GM18526 (cell line): ENCODE data around the gene NANOGP8.
"Not testable (repeated sequence)": the region's sequence is repeated elsewhere in the genome, so short reads cannot be mapped to it uniquely, and the experiment has no call there.

Experiments used
- POLR2A ChIP-seq: IDR thresholded peaks from 3 replicates; pipeline ENCODE4 v1.6.1; 2011; ENCODE audit not compliant: insufficient read length; ENCODE audit errors: extremely low read depth

NANOGP8 gene, protein sequence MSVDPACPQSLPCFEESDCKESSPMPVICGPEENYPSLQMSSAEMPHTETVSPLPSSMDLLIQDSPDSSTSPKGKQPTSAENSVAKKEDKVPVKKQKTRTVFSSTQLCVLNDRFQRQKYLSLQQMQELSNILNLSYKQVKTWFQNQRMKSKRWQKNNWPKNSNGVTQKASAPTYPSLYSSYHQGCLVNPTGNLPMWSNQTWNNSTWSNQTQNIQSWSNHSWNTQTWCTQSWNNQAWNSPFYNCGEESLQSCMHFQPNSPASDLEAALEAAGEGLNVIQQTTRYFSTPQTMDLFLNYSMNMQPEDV

GRCh38 chr15:35085176-35085919, at the start of gene NANOGP8:
NANOGP8 (minus strand) TSS chr15:35085295; CDS start chr15:35085110, 185 bp downstream.
- not testable (repeated sequence) for TF ChIP-seq POLR2A

DNA sequence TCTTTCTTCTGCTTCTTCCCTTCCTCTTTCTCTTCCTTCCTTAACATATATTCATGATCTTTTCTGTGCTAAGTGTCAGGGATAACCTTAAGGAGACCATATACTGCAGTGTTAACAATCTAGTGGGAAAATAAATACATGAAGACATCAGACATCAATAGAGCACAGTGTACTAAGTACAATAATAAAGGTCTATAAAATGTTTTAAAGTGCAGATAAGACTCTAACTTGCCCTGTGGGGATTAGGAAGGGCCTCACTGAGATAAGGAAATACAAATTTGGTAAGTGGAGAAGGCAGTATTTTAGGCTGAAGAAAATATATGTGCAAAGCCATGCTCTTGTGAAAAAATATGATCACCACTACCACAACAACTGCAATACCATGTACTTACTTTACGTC, 49.2 kb upstream of the NANOGP8 start:
- TF ChIP-seq POLR2A: no peak

- TF ChIP-seq POLR2A: no peak
These were observed 45.1 kb upstream of the NANOGP8 start for GRCh38 chr15:35130245-35130644.

- TF ChIP-seq POLR2A: no peak
These were observed 44.3 kb upstream of the NANOGP8 start for GRCh38 chr15:35129361-35129760.

- TF ChIP-seq POLR2A: no peak
These were observed 42.6 kb upstream of the NANOGP8 start for GRCh38 chr15:35127717-35128116.

GRCh38 chr15:35126236-35126635, 41.1 kb upstream of the NANOGP8 start:
- TF ChIP-seq POLR2A: no peak

- TF ChIP-seq POLR2A: no peak
These were observed 38.6 kb upstream of the NANOGP8 start for GRCh38 chr15:35123743-35124142.

GRCh38 chr15:35121611-35122359, 36.7 kb upstream of the NANOGP8 start:
- TF ChIP-seq POLR2A: no peak

DNA sequence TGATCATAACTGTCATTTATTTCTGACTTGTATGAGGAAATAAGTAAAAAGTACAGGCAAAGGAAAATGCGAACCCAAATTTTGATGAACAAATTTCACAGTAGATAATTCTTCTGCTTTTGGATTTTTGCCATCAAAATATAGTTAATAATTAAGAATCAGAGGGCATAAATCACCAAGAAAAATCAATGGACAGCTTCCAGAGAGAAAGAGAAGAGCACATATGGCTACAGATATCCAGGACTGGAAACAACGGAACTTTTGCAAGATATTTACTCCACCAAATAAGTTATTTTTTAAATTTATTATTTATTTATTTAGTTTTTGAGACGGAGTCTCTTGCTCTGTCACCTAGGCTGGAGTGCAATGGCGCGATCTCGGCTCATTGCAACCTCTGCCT, 35.1 kb upstream of the NANOGP8 start:
- TF ChIP-seq POLR2A: no peak

GRCh38 chr15:35118960-35119359, 33.9 kb upstream of the NANOGP8 start:
- no peak for TF ChIP-seq POLR2A

DNA sequence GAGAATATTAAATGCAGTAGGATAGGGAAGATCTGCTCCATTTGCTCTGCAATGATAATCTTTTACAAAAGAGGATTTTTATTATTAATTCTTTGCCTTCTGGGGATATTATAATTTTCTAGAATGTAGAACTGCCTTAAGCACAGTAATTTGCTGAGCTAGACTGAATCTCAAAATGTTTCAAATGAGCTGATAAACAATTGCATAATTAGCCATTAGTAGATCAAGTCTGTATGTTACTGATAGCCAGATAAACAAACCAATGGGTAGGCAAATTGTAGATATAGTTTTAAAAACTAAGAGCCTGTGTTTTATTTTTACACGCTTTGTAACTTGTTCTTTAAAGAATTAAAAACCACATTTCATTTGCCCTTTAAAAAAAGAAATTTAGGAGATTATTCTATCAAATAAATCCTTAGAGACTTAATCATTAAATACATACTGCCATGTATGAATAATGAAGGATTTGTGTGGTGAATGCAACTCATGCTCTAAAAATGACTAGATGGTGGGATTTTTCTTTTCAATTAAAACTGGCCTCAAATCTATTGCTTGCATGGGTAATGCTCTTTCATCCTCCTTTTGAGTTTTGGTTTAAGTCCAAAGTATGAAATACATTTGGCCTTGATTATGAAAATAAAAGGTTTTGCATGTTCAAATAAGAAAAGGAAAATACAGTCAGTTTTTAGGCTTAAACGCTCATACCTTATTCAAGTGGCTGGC, 32.6 kb upstream of the NANOGP8 start:
- no peak for TF ChIP-seq POLR2A

DNA sequence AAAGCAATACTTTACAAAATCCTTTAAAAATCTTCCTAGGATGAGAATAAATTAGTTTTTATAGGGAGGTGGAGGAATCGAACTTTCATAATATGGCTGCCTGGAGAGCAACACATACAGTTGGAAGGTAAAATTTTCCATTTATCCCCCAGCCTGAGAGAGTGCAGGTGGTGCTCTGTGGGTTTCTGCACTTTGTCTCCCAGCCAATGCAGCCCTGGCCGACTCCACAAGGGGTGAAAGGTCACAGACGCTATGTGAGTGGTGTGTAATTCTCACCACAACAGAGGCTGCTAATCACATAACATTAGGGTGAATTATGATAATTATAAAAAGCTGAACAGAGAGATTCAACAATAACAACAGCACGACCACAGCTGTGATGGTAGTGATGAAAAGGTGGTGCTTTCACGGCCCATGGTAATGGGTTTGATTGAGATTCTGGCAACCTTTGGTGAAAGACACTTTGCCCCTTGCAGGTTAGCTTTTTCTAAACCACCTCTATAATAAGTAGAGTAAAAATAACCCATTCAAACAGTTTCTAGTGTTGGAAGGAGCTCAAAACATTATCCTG, 30.1 kb upstream of the NANOGP8 start:
- TF ChIP-seq POLR2A: no peak

GRCh38 chr15:35112346-35112745, 27.3 kb upstream of the NANOGP8 start:
- TF ChIP-seq POLR2A: no peak

DNA sequence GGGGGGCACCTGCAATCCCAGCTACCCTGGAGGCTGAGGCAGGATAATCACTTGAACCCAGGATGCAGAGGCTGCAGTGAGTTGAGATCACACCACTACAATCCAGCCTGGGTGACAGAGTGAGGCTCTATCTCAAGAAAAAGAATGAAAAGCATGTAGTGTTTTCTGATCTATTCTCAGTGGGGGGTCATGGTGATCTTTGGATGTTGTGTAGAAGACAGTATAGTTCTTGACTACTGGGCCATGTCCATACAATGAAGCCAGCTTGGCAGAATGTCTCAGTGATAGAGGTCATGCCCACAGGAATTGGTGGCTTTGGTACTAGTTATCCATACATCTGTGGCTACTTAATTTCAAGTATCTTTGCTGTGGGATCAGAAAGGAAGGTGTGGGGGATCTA, 26.8 kb upstream of the NANOGP8 start:
- no peak for TF ChIP-seq POLR2A

GRCh38 chr15:35108453-35108852, 23.4 kb upstream of the NANOGP8 start:
- TF ChIP-seq POLR2A: no peak
